Kidney (tissue), 14 donors: ENCODE results near the gene ALLC. TPM values are rescaled to one million over a fixed set of nuclear protein-coding genes. Genes with fewer than 3 reads are reported as not detected.
"Not testable (repeated sequence)": the region's sequence is repeated elsewhere in the genome, so short reads cannot be mapped to it uniquely, and the experiment has no call there.

Experiments used
- DNase-seq, 5 donors: peaks; one replicate each; pipeline ENCODE4 v3.0.0-alpha.2; 2013 to 2020
- FAIRE-seq: peaks from 2 replicates; lab custom pipeline; 2012; peaks lifted over from hg19 to GRCh38; lab: Jason Lieb, UNC
- H3K27ac ChIP-seq, 2 donors: one replicate each; pipeline ENCODE4 v1.7.0; 2013; ENCODE audit warnings: low read depth in 2 of 2, low read length in 2 of 2, inconsistent platforms in 1 of 2
- H3K27me3 ChIP-seq: one replicate; pipeline ENCODE4 v1.7.1; 2013; ENCODE audit warnings: low read length, inconsistent platforms; ENCODE audit not compliant: control insufficient read depth, insufficient read depth
- H3K36me3 ChIP-seq, 3 donors: one replicate each; pipeline versions ENCODE4 v1.7.0 to v1.7.1; 2013; ENCODE audit warnings: low read length in 3 of 3, control low read depth in 1 of 3, inconsistent platforms in 1 of 3; ENCODE audit not compliant: insufficient read depth in 3 of 3, control insufficient read depth in 2 of 3
- H3K4me1 ChIP-seq, 3 donors: one replicate each; pipeline versions ENCODE4 v1.7.0 to v1.7.1; 2013; ENCODE audit warnings: low read length in 3 of 3, inconsistent platforms in 1 of 3, low read depth in 1 of 3; ENCODE audit not compliant: control insufficient read depth in 2 of 3, insufficient read depth in 2 of 3
- H3K4me3 ChIP-seq, 3 donors: one replicate each; pipeline versions ENCODE4 v1.7.0 to v1.8.1; 2013; ENCODE audit warnings: low read length in 3 of 3, control low read depth in 1 of 3, inconsistent platforms in 1 of 3
- H3K9ac ChIP-seq, 3 donors: one replicate each; pipeline versions ENCODE4 v1.7.0 to v1.7.1; 2013; ENCODE audit warnings: low read length in 3 of 3, control low read depth in 1 of 3, inconsistent platforms in 1 of 3
- H3K9me3 ChIP-seq, 3 donors: one replicate each; pipeline versions ENCODE4 v1.7.0 to v1.7.1; 2013; ENCODE audit warnings: low read length in 3 of 3, control low read depth in 1 of 3, inconsistent platforms in 1 of 3; ENCODE audit not compliant: control insufficient read depth in 2 of 3, insufficient read depth in 1 of 3
- intact Hi-C: fragments of 100-400 bp; cut with DNase I; formaldehyde crosslinking; loops from one replicate; pipeline ENCODE4 v1.11.1; 2022
- polyA plus RNA-seq: library from polyadenylated mRNA; stranded (reverse); fragments of 350-450 nt; fragmentation: Illumina TruSeq; extraction: RNeasy Lipid Tissue Mini Kit (QIAGEN cat#74804); gene quantifications from one replicate; pipeline ENCODE4 v1.2.3, GENCODE V29; 2014; ENCODE audit warnings: low read depth, low replicate concordance; ENCODE audit not compliant: insufficient read depth
- total RNA-seq: library from RNA; stranded (reverse); fragmentation: NEBNext Ultra II Directional; extraction: Animal tissue kit (Norgen Biotek cat#: 25700); gene quantifications from one replicate; pipeline ENCODE4 v1.2.1, GENCODE V29; 2021
- TF ChIP-seq, protein P1 (sequence below): IDR thresholded peaks from 3 replicates; pipeline ENCODE4 v1.5.1; 2012; ENCODE audit warnings: mild to moderate bottlenecking, moderate library complexity, borderline replicate concordance; ENCODE audit not compliant: insufficient read depth; ENCODE audit errors: extremely low read depth
- donor health status: control.
- donor health status: control.
- donor health status: control.
- donor health status: control.
- donor health status: control.
- donor health status: DM: yes; HTN: yes; CAD: no.
- donor health status: Normal renal cell carcinoma (clear cell type).

The ALLC gene
- total and polyA plus RNA-seq, 2 donors from 2014 or later, result 1.3 TPM; not detected in 1

DNA sequence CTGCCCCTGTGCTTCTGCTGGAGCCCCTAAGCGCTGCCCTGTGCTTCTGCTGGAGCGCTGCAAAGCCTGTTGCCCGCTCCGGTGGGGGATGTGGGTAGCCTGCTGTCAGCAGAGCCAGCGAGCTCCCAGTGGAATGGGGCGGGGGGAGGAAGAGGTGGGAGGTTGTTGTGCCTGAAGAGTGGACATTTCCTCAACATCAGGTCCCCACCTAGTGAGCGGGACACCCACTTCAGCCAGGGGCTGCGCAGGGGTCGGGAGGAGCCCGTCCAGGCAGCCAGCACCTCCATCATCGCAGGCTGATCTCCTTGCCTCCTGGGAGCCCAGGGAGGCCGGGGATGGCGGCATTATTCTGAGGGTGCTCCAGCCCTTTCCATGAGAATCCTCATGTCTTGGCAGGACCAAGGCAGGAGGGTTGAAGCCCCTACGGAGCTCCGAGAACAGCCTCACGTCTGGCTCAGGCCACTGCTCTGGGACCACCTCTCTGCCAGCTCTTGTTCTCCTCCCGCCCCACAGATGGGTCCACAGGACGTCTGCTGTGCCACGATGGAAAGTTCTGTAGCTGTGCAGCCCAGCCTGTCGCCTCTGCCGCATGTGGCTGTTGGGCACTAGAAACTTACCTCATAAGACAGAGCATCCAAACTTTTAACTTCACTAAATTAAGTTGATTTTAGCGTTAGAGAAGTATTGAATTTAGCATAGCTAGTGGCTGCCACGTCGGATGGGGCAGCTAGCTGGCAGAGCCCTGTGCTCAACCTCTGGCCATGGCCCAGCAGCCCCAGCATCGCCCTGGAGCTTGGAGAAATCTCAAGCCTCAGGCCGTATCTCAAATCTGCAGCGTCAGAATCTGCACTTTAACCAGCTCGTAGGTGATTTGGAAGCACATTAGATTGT is 1.9 kb upstream of the ALLC start:
- H3K9me3 ChIP-seq, result peaks cover 0 to 5% (median 0%) of the 10 kb centered on the region in 3 donors
- no peak overlapping the region for H3K9ac ChIP-seq
- intact Hi-C loops, result no loop called here
- no peak overlapping the region for H3K27ac ChIP-seq
- peaks cover 0 to 6% (median 4%) of the 10 kb centered on the region in 3 donors for H3K4me1 ChIP-seq
- H3K27me3 ChIP-seq, result no peaks in the 10 kb centered on the region
- DNase-seq (no peak), FAIRE-seq (no peak)
- TF ChIP-seq, protein P1, sequence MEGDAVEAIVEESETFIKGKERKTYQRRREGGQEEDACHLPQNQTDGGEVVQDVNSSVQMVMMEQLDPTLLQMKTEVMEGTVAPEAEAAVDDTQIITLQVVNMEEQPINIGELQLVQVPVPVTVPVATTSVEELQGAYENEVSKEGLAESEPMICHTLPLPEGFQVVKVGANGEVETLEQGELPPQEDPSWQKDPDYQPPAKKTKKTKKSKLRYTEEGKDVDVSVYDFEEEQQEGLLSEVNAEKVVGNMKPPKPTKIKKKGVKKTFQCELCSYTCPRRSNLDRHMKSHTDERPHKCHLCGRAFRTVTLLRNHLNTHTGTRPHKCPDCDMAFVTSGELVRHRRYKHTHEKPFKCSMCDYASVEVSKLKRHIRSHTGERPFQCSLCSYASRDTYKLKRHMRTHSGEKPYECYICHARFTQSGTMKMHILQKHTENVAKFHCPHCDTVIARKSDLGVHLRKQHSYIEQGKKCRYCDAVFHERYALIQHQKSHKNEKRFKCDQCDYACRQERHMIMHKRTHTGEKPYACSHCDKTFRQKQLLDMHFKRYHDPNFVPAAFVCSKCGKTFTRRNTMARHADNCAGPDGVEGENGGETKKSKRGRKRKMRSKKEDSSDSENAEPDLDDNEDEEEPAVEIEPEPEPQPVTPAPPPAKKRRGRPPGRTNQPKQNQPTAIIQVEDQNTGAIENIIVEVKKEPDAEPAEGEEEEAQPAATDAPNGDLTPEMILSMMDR, result no peak
- no peak overlapping the region for H3K4me3 ChIP-seq
- H3K36me3 ChIP-seq, result no peaks in the 10 kb centered on the region

DNA sequence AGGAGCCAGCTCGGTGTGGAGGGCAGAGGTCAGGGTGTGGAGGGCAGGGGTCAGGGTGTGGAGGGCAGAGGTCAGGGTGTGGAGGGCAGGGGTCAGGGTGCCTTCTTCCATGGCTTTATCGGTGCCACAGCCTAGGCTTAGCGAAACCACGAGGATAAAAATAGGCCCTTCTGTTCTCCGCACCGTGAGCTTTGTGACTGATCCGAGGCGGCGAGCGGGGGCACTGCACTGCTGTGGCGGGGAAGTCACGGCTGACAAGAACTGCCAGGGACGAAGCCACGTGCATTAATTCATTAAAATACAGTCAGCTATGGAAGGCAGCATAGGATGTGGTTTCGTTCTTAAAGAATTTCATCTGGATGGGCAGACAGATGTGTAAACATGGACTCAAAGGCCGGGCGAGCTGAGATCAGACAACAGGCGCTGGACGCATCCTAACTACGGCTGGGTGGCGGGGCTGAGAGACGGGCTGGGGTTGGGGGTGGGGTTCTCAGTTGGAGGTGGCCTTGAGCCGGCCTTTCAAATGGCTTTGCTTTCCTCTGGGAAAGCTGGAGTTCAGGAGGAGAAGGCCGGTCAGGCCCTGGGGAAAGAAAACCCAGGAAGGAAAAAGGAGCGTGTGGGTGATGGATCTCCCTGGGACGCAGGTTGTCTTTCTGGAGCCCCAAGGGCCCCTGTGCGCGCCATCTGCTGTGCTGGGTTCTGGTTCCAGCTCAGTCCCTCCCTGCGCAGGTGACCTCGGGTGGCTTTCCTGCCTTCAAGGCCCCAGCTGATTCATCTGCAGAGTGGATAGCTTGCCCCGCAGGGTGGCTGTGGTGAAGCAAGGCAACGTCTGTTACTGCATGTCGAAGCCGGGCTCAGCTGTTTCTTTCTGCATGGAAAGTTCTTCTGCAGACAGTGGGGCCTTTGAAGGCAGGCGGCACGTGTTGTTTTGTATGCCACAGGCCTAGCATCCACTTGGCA is 958 bp upstream of the ALLC start:
- no peaks in the 10 kb centered on the region for H3K27me3 ChIP-seq
- no peak overlapping the region for H3K4me3 ChIP-seq
- peaks cover 0 to 5% (median 0%) of the 10 kb centered on the region in 3 donors for H3K9me3 ChIP-seq
- H3K4me1 ChIP-seq, result peaks cover 0 to 4% (median 0%) of the 10 kb centered on the region in 3 donors
- H3K9ac ChIP-seq, result no peak overlapping the region
- peak in 4 of 5 donors; percentile 54 to 79 (median 64) for DNase-seq
- intact Hi-C loops, result no loop called here
- TF ChIP-seq, protein P1, result no peak
- no peaks in the 10 kb centered on the region for H3K36me3 ChIP-seq
- H3K27ac ChIP-seq, result no peak overlapping the region
- no peak for FAIRE-seq

DNA sequence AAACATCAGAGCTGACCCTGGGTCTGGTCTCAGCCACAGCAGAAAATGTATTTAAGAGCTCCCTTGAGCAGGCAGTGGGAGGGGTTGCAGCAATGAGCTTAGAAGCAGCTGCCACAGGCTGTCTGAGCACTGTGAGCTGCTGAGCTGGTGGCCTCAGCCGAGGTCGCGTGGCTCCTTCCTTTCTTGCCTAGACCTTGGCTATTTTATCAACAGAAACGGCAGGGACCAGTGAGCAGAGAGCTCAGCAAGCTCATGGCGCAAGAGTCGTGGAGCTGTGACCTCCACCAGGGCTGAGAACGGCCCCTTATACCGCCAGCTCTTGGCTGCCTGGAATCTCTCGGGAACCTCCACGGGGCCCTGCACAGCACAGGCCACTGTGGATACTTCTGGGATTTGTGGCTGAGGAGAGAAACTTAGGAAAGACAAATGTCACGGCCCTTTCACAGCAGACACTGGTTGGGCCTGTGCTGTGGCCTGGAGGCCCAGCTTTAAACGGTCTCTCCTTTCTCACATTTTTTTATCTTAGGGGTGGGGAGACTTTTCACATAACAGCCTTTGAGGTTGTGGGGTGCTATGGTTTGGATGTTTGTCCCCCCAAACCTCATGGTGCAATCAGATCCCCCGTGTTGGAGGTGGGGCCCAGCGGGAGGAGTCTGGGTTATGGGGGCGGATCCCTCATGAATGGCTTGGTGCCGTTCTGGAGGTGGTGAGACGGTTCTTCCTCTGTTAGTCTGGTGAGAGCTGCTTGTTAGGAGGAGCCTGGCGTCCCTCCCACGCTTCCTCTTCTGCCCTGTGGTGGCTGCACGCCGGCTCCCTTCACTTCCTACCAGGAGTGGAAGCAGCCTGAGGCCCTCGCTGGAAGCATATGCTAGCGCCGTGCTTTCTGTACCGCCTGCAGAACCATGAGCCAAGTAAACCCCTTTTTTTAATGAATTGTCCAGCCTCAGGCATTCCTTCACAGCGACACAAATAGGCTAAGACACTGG is 1.7 kb downstream of the ALLC start:
- DNase-seq (peak; percentile 49 to 91 (median 51)), FAIRE-seq (no peak)
- intact Hi-C loops, result no loop called here
- no peaks in the 10 kb centered on the region for H3K27me3 ChIP-seq
- no peak overlapping the region for H3K9ac ChIP-seq
- TF ChIP-seq, protein P1, result no peak
- H3K27ac ChIP-seq, result peak overlapping the region in 1 of 2 donors; percentile 24
- H3K36me3 ChIP-seq, result no peaks in the 10 kb centered on the region
- peaks cover 0 to 2% (median 0%) of the 10 kb centered on the region in 3 donors for H3K4me1 ChIP-seq
- no peak overlapping the region for H3K4me3 ChIP-seq
- no peaks in the 10 kb centered on the region for H3K9me3 ChIP-seq

DNA sequence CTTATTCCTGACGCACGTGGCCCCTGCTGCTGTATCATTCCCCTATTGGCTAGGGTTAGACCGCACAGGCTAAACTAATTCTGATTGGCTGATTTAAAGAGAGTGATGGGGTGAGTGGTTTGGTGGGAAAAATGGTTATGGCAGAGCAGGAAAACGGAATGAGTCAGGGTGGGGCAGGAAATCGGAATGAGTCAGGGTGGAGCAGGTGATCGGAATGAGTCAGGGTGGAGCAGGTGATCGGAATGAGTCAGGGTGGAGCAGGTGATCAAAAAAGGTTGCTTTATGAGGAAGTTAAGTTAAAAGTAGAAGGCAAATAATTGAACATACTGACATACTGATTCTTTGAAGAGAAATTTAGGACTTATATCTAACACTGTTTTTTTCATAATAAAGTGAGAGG is 2.6 kb downstream of the ALLC start:
- intact Hi-C loops, H3K4me1 ChIP-seq, H3K27me3 ChIP-seq, H3K27ac ChIP-seq, H3K36me3 ChIP-seq, H3K4me3 ChIP-seq, DNase-seq, H3K9ac ChIP-seq, FAIRE-seq, H3K9me3 ChIP-seq: not testable (repeated sequence)
